GM23248 (cell line): Measurements from ENCODE around the gene ERMP1.

Experiments
- EZH2 ChIP-seq: fragments of 200-600 bp; sonication (generic); IDR thresholded peaks from 2 replicates; pipeline ENCODE4 v1.6.1; 2018; ENCODE audit warnings: antibody characterized with exemption, mild to moderate bottlenecking; ENCODE audit not compliant: insufficient read depth, poor library complexity, severe bottlenecking
- EZH2phosphoT487 ChIP-seq: fragments of 200-600 bp; sonication (generic); IDR thresholded peaks from 2 replicates; pipeline ENCODE4 v1.6.1; 2018; ENCODE audit warnings: antibody characterized with exemption, moderate library complexity, mild to moderate bottlenecking, low read depth; ENCODE audit not compliant: insufficient read depth

GRCh38 chr9:5735072-5735471 is 97.8 kb downstream of the ERMP1 start:
- TF ChIP-seq EZH2phosphoT487 (no peak), EZH2 (no peak)
